Measurements from ENCODE around the gene RNF103.
"Not testable (repeated sequence)": the region's sequence is repeated elsewhere in the genome, so short reads cannot be mapped to it uniquely, and the experiment has no call there.

The RNF103 gene

GRCh38 chr2:86622519-86623042 lies 1.1 kb downstream of the RNF103 start:
- DNase-seq, result peak; percentile 20 to 23

DNA sequence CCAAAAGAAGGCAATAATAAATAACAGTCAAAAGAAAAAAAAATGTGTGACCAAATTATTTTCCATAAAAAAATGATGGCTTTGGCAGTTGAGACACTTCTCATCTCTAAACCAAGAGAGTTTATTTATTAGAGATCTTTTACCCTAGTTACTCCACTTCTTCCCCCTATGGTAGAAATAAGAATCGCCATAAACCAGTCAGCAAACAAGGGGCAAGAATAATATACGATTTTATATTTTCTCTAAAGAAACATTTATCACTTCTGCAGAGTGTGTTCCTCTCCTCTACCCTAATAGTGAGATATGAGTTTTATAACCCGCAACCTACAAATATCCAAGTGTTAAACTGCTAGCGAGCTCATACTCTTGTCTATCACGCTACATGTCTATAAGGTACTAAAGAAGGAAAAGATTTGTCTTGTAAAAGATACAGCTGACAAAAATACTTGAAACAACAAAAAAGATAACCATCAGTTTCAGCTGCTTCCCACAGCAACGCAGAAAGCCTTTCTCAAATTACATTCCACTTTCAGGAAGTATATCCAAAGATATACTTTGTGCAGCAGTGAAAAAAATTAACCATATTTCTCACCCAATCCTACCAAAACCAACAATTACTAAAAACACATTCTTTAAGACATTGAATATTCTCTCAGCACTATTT lies 2.3 kb downstream of the RNF103 start:
- no peak for DNase-seq

DNA sequence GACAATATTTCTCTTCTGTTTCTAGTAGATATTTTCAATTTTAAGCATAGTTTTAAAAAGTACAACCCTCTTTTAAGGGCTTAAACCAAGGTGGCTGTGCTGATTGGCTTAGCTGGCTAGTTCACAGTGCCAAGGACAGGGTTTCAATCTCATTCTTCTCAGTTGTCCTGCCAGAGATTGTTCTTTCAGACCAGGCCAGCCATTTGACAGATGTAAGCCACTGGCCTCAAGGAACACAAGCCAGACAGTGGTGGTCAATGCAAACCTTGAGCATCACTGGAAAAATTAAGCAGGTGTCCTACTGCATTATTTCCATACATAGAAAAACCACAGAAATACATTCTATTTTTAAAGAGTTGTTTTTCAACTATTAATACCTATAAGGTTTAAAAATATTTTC lies 5.9 kb downstream of the RNF103 start:
- no peak for DNase-seq

DNA sequence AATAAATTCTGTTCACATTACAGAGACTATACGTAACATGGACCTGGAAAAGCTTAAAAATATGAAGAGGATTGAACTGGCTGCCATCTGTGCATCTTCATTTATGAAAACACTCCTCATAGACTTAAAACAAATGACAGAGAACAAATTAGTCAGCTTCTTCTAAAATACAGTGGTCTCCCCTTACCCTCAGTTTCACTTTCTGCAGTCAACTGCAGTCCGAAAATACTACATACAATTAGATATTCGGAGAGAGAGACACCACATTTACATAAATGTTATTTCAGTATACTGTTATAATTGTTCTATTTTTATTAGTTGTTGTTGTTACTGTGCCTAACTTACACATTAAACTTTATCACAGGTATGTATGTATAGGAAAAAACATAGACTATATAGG lies 6.5 kb downstream of the RNF103 start:
- DNase-seq, result no peak

GRCh38 chr2:86616502-86616901 lies 7.2 kb downstream of the RNF103 start:
- DNase-seq, result no peak

DNA sequence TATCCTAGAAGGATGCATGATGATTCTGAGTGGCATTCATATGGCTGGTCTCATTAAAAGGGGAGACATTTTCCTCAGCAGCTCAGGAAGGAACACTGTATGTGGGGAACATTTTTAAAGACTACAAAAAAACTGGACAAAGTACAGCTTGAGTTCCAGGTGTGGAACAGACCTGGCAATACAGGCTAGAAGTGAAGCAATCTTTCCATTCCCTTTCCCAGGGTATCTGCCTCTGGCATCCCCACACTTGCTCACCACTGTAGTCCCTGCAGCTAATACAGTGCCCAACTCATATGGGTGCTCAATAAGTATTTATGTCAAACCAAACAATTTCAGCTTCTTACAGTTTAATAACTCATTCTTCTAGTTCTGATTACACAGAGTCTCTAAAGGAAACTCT lies 8.1 kb downstream of the RNF103 start:
- DNase-seq, result no peak

GRCh38 chr2:86613515-86613914 lies 10.2 kb downstream of the RNF103 start:
- no peak for DNase-seq

GRCh38 chr2:86610871-86611270 lies 12.8 kb downstream of the RNF103 start:
- no peak for DNase-seq

DNA sequence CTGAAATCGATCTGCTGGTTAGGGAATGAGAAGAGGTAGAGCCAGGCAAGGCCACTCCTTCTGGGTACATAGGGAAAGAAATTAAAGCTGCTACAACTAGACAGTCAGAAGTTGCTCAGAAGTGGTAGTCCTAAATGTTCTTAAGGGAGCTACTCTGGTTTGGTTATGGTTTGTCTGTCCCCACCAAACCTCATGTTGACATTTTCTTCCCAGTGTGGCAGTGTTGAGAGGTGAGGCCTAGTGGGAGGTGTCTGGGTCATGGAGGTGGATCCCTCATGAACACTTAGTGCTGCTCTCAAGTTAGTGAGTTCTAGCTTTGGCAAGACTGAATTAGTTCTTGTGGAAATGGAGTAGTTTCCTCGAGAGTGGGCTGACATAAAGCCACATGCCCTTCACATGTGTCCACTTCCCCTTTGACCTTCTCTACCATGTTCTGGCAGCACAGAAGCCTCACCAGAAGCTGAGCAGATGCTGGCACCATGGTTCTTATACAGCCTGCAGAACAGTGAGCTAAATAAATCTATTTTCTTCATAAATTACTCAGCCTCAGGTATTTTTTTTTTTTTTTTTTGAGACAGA lies 14.7 kb downstream of the RNF103 start:
- DNase-seq, result no peak

- no peak for DNase-seq
Measured at GRCh38 chr2:86603905-86604304, 19.8 kb downstream of the RNF103 start.

GRCh38 chr2:86598966-86599365 lies 24.7 kb downstream of the RNF103 start:
- no peak for DNase-seq

DNA sequence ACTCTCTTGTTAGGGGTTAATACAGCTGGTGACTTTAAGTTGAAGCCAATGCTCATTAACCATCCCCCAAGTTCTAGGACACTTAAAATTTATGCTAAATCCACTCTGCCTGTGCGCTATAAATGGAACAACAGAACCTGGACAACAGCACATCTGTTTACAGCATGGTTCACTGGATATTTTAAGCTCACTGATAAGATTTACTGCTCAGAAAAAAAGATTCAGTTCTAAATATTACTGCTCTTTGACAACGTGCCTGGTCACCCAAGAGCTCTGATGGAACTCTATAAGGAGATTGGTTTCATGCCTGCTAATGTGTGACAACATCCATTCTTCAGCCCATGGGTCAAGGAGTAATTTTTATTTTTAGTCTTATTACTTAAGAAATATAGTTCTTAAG lies 27.5 kb downstream of the RNF103 start:
- no peak for DNase-seq

- DNase-seq, result no peak
Measured at GRCh38 chr2:86593266-86593665, 30.4 kb downstream of the RNF103 start.

DNA sequence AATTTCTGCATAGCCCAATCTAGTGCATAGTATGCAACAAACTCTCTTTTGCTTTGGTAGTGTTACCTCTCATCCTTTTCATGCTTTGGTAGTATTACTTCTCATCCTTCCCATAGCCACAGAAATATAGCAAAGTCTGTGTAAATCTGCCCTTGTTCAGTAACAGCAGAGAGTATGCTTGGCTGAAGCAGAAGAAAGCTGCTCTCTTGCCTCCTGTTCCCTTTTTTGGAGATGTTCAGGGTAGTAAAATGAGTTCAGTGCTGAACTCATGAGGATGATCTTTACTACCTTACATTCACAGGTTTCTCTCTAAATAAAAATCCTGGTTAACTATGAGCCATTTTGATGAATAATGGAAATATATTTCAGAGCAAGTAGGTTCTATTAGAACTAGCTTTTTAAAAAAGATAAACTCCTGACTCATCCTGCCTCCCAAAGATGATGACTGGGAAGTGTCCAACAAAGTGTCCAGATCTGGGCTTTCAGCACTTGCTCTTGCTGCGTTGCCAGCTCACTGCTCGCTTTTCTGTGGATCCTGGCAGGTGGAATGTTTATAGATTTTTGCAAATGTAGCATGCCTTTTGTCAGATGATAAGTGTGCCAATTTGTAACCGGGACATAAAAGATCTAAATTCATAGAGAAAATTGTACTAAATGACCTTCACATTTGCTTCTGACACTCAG lies 31.0 kb downstream of the RNF103 start:
- DNase-seq, result no peak

DNA sequence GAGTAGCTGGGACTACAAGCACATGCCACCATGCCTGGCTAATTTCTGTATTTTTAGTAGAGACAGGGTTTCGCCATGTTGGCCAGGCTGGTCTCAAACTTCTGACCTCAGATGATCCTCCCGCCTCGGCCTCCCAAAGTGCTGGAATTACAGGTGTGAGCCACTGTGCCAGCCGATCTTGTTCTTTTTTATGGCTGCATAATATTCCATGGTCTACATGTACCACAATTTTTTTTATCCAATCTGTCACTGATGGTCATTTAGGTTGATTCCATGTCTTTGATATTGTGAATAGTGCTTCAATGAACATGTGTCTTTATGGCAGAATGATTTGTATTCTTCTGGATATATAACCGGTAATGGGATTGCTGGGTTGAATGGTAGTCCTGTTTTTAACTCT lies 34.0 kb downstream of the RNF103 start:
- not testable (repeated sequence) for DNase-seq

GRCh38 chr2:86584151-86584913 lies 39.3 kb downstream of the RNF103 start:
- peak in 1 of 2 donors; percentile 33 for DNase-seq

DNA sequence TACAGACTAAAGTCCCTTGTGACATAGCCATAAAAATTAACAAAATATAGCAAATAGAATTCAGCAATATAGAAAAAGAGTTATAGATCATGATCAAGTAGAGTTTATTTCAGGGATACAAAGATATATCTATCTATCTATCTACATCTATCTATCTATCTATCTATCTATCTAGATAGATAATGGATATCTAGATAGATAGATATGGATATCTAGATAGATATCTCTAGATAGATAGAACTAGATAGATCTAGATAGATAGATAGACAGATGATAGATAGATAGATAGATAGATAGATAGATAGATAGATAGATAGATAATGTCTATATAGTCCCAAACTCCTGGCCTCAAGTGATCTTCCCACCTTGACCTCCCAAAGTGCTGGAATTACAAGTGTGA lies 43.1 kb downstream of the RNF103 start:
- DNase-seq, result no peak

DNA sequence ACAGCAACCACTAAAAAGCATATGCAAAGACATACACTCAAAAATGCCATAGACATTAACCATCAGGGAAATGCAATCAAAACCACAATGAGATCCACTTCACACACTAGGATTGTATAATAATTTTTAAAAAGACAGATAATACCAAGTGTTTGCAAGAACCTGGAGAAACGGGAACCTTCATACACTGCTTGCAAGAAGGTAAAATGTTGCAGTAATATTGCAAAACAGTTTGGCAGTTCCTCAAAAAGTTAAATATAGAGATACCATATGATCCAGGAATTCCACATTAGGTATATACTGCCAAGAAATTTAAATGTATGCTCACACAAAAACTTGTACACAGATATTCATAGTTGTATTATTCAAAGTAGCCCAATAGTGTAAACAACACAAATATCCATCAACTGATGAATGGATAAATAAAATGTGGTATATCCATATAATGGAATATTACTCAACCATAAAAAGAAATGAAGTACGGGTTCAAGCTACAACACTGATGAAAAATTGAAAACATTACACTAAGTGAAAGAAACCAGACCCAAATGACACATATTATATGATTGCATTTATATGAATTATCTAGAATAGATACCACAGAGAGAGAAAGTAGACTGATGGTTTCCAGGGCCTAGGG lies 45.7 kb downstream of the RNF103 start:
- DNase-seq, result no peak

- no peak for DNase-seq
Measured at GRCh38 chr2:86570059-86570458, 53.6 kb downstream of the RNF103 start.

DNA sequence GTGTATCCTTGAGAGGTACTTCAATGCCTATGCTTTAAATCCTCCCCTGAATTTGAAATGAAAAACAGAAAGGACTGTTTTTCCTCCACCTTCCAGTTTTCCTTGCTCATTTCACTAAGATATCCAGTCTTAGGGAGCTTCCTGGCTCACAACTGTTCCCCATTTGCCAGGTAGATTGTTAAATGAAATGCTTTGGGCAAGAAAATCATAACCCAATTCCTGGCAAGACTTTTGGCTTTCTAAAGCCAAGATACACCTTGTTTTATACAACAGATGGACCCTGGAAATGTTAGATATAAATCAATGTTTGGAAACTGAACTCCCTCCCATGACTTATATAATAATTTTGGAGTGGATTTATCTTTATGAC lies 56.9 kb downstream of the RNF103 start:
- DNase-seq, result no peak

DNA sequence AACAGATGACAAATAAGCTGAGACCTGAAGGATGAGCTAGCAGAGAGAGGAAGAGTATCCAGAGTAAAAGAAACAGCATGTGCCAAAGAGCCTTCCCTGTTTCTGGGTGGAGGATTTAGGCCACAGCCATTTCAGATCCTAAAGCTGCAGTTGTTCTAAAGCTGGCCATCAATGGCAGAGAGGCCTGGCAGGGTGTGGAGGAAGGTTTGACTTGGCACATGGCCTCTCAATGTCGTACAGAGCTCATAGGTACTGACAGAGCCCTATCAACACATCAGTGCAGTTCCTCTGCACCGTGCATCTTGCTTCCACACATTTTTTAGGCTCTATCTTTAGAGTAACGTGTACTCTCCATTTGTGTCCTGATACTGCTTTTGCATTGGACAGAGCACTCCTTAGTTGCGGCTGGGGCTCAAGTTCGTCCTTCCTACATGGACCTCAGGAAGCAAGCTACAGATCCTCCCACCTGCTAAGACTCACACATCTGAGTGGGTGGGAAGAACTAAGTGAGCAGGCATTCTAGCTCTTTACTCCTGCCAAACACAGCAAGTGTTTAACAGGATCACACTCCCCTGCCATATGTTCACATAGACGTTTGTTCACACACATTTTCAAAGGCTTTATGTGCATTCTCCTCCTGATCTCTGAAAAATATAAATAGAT lies 57.4 kb downstream of the RNF103 start:
- DNase-seq, result no peak

- no peak for DNase-seq
Measured at GRCh38 chr2:86563650-86564061, 60.0 kb downstream of the RNF103 start.

Measured in CD4-positive, alpha-beta T cell treated with Interleukin-1 beta for 1 hour (primary cell).